AG09319 (cell line): ENCODE results near the gene TNKS1BP1.
"Not testable (repeated sequence)": the region's sequence is repeated elsewhere in the genome, so short reads cannot be mapped to it uniquely, and the experiment has no call there.

Experiments used
- DNase-seq: peaks from one replicate; pipeline ENCODE4 v3.0.0-alpha.2; 2010; ENCODE audit warnings: low read depth; ENCODE audit errors: extremely low read depth
- CTCF ChIP-seq: IDR thresholded peaks from 2 replicates; pipeline ENCODE4 v1.5.1; 2011; ENCODE audit warnings: low read depth, mild to moderate bottlenecking, inconsistent platforms, low read length, moderate library complexity

TNKS1BP1 gene

GRCh38 chr11:57344826-57345225 is 20.1 kb upstream of the TNKS1BP1 start:
- no peak for TF ChIP-seq CTCF

GRCh38 chr11:57343825-57344224 is 19.1 kb upstream of the TNKS1BP1 start:
- no peak for TF ChIP-seq CTCF
- DNase-seq = no peak

More at GRCh38 chr11:57344826-57345225, 20.1 kb upstream of the TNKS1BP1 start:
- no peak for DNase-seq

GRCh38 chr11:57342702-57343101 is 17.9 kb upstream of the TNKS1BP1 start:
- TF ChIP-seq CTCF = no peak
- DNase-seq = no peak

- no peak for TF ChIP-seq CTCF
- DNase-seq = no peak
Measured at GRCh38 chr11:57341250-57341808, 16.6 kb upstream of the TNKS1BP1 start.

GRCh38 chr11:57340039-57340615 is 15.4 kb upstream of the TNKS1BP1 start:
- peak; percentile 18 for TF ChIP-seq CTCF
- no peak for DNase-seq

- no peak for DNase-seq
Measured at GRCh38 chr11:57339328-57339727, 14.6 kb upstream of the TNKS1BP1 start.

GRCh38 chr11:57338142-57338541 is 13.4 kb upstream of the TNKS1BP1 start, which contains the start of gene P2RX3:
P2RX3 (plus strand) TSS chr11:57338352; CDS start chr11:57338551, 199 bp downstream.
- no peak for DNase-seq
- TF ChIP-seq CTCF = no peak

More at GRCh38 chr11:57339328-57339727, 14.6 kb upstream of the TNKS1BP1 start:
- no peak for TF ChIP-seq CTCF

GRCh38 chr11:57336856-57337255 is 12.1 kb upstream of the TNKS1BP1 start:
- DNase-seq = not testable (repeated sequence)
